GM12891 (cell line): ENCODE measurements around the gene ESR1.

ENCODE experiments used
- POLR2A ChIP-seq: IDR thresholded peaks from 2 replicates; pipeline ENCODE4 v1.6.1; 2011; ENCODE audit warnings: low read depth, low read length, control low read depth
- POLR2AphosphoS5 ChIP-seq: IDR thresholded peaks from 2 replicates; pipeline ENCODE4 v1.6.1; 2011; ENCODE audit warnings: low read depth, low read length, control low read depth

GRCh38 chr6:151862461-151862860, 55.0 kb downstream of the ESR1 start:
- TF ChIP-seq POLR2A (no peak), POLR2AphosphoS5 (no peak)
